GM12864 (cell line): ENCODE measurements around the gene CAMSAP2.
"Not testable (repeated sequence)": the region's sequence is repeated elsewhere in the genome, so short reads cannot be mapped to it uniquely, and the experiment has no call there.

Experiments
- DNase-seq: peaks from one replicate; pipeline ENCODE4 v3.0.0-alpha.2; 2011; ENCODE audit warnings: low read depth
- H3K4me3 ChIP-seq: 2 replicates; pipeline ENCODE4 v1.5.1; 2011; ENCODE audit warnings: mild to moderate bottlenecking, low read depth, low read length, control low read depth
- CTCF ChIP-seq: IDR thresholded peaks from 2 replicates; pipeline ENCODE4 v1.5.1; 2011; ENCODE audit warnings: low read depth, mild to moderate bottlenecking, moderate library complexity, low read length, control low read depth, inconsistent platforms; ENCODE audit errors: missing control alignments

The CAMSAP2 gene

GRCh38 chr1:200738949-200739651, 407 bp downstream of the CAMSAP2 start:
- peak overlapping the region; percentile 74 for H3K4me3 ChIP-seq
- no peak for DNase-seq
- no peak for TF ChIP-seq CTCF

- no peak for TF ChIP-seq CTCF
- H3K4me3 ChIP-seq, result peak overlapping the region; percentile 74
- DNase-seq, result no peak
Observed at GRCh38 chr1:200739702-200740570, 1.2 kb downstream of the CAMSAP2 start.

- TF ChIP-seq CTCF, result no peak
- H3K4me3 ChIP-seq, result peak overlapping the region; percentile 74
- no peak for DNase-seq
Observed at GRCh38 chr1:200740571-200741208, 2.0 kb downstream of the CAMSAP2 start.

GRCh38 chr1:200741551-200742207, 3.0 kb downstream of the CAMSAP2 start:
- no peak for TF ChIP-seq CTCF
- H3K4me3 ChIP-seq, result peak overlapping the region; percentile 36; the same call in 1 of the 2 replicates

GRCh38 chr1:200744143-200744542, 5.5 kb downstream of the CAMSAP2 start:
- H3K4me3 ChIP-seq, result no peak overlapping the region
- DNase-seq, result no peak
- no peak for TF ChIP-seq CTCF

More at GRCh38 chr1:200741551-200742207, 3.0 kb downstream of the CAMSAP2 start:
- DNase-seq, result no peak

GRCh38 chr1:200749090-200749489, 10.4 kb downstream of the CAMSAP2 start:
- no peak for TF ChIP-seq CTCF
- DNase-seq, result no peak
- no peak overlapping the region for H3K4me3 ChIP-seq

- not testable (repeated sequence) for H3K4me3 ChIP-seq, DNase-seq
Observed at GRCh38 chr1:200750749-200751148, 12.1 kb downstream of the CAMSAP2 start.
